Skin of body (tissue), 2 donors: Measurements from ENCODE around the gene SLC39A3. TPM values are rescaled to one million over a fixed set of nuclear protein-coding genes. Genes with fewer than 3 reads are reported as not detected.

Experiments used
- DNase-seq: peaks from one replicate; lab custom pipeline; 2025; lab: John Stamatoyannopoulos, UW
- total RNA-seq: library from RNA; depleted of rRNA; stranded (reverse); fragments of >200 nt; gene quantifications from one replicate; pipeline ENCODE4 v1.2.3, GENCODE V29; 2014

The SLC39A3 gene
- total RNA-seq, 1 donor from 2014 or later: 8.7 TPM

DNA sequence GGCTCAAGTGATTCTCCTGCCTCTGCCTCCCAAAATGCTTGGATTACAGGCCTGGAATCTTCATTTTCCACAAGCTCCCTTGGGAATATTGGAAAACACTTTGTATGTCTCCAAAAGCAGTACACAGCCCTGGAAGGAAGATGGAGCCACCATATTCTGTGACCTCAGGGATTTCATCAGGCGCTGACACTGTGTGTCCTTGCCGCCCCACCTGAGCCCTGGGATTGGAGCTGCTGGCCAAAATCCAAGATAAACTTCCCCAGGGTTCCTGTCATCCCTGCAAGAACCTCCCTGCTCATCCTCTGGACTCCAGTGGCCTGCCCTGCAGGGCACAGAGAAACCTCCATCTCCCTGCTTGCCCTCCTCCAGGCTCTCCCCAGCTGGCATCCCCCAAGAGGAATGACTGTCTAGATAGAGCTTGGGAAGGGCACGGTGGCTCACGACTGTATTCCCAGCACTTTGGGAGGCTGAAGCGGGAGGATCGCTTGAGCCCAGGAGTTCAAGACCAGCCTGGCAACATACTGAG is 36.1 kb downstream of the SLC39A3 start:
- DNase-seq: no peak

DNA sequence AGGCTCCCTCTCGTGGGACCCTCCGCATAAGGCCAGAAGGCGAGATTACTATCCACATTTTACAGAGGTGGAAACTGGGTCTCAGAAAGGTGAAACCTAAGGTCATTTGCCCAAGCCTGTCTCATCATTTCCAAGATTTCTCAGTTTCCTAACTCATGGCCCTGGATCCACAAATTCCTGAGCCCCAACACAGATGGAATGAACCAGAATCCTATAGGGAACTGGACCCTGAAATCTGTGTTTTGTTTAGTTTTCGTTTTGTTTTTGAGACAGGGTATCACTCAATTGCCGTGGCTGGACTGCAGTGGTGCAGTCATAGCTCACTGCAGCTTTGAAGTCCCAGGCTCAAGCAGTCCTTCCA is 36.8 kb downstream of the SLC39A3 start:
- no peak for DNase-seq

DNA sequence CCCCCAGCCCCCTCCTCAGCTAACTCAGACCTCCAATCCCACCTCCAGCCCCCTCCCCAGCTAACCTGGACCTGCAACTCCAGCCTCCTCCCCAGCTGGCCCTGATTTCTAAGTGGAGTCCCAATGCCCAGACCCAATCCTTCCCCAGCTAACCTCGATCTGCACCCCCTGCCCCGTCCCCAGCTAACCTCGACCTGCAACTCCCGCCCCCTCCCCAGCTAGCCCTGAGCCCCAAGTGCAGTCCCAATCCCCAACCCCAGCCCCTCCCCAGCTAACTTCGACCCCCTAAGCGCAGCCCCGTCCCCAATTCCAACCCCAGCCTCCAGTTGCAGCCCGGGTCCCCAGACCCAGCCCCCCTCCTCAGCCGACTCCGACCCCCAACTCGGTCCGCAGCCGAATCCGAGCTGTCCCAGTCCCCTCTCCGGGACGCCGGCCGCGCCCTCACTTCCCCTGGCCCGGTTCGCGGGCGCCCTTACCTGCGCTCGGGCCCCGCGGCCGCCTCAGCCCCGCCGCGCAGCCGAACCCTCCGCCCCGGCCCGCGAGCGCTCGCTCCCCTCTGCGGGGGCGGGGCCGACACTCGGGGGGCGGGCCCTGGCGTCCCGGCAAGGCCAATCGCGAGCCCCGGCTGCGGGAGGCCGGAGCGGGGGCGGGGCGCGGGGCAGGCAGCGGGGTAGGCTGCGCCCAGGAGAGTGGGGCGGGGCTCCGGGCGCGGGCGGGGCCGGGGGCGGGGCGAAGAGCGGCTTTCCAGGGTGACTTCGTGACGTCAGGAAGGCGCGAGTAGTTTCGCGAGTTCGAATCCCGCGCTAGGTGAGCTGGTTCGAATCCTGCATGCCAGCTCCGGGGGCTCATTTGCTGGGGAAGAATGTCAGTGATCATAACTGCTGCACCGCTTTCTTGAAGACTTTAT is 37.4 kb downstream of the SLC39A3 start, which contains the start of gene GNG7:
TSS of gene GNG7 (minus strand) at position 525 of the 907 bp plus-strand sequence. CDS start 182,006 bp downstream, outside the sequence.
- peak; percentile 43 for DNase-seq

DNA sequence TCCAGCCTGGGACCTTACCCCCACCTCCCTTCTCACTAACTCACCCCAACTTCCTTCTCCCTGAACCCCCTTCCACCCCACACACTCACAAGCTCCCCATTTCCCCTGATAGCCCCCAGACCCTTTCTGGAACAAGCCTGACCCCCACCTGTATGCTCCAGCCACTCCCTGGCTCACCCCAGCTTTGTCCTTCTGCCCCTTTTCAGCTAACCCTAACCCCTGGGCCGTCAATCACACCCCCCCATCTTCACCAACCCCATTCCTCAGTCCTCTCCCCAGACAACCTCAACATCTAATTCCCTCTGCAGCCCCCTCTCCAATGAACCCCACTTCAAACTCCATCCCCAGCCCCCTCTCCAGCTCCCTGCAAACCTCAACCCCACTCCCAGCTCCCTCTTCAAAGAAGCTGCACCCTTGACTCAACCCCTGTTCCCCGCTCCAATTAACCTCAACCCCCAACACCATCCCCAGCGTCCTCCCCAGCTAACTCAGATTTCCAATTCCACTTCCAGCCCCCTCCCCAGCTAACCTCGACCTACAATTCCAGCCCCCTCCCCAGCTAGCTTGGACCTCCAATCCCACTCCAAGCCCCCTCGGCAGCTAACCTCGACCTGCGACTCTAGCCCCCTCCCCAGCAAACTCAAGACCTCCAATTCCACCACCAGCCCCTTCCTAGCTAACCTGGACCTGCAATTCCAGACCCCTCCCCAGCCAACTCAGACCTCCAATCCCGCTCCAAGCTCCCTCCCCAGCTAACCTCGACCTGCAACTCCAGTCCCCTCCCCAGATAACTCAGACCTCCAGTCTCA is 38.3 kb downstream of the SLC39A3 start:
- DNase-seq: no peak

DNA sequence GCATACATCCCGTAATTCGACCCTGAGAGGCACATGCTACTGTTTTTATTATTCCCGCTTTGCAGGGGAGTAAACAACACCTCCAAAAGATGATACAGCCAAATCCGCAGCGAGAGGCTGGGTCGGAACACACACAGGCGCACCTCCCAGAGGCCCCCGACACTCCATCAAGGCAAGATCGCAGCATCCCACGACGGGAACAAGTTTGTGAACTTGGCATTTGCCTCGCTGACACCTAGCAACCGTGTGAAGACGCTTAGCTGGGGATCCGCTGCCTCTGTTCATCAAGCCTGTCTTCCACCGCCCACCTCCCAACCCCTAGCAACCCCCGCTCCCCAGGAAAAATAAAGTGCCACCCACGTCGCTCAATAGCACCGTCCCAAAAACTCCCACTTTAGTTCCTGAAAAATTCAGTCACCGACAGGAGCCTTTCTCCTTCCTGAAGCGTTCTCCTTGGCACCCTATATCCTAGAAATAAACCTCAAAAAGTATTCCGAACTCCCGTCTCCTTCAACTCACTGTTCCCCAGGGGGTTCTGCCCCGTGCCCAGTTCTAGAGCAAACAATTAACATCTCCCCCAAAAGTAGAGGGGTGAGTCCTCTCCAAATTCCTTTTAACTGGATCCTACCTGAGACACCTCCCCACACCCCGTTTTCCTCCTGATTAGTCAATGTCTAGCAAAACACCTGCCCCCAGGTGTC is 39.0 kb downstream of the SLC39A3 start:
- DNase-seq: no peak

DNA sequence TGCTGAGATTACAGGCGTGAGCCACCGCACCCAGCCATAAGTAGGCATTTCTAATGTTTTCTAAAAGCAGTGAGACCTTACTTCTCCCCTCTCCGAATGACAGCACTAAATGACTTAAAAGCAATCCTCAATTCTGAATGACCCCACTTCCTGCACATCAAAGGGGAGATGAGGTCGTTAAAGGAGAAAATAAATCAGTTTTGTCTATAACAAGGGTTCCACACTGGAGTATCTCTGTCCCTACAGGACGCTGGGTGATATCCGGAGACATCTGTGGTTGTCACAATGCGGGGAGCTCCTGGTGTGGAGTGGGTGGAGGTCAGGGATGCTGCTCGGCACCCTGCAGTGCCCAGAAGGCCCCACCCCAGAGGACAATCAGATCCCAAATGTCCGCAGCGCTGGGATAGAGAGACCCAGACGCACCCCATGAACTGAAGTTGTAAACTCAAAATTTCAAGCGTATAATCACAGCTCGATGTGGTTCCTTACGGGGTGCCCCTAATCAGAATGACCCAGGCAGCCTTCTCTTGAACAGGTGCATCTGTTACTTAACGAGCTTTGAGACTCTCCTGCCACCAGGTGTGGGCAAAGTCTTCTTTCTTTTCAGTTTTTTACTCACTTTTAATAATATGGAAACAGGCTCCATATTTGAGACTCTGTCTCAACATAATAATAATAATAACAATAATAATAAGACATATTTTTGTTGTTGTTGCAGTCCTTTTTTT is 40.2 kb downstream of the SLC39A3 start:
- no peak for DNase-seq

DNA sequence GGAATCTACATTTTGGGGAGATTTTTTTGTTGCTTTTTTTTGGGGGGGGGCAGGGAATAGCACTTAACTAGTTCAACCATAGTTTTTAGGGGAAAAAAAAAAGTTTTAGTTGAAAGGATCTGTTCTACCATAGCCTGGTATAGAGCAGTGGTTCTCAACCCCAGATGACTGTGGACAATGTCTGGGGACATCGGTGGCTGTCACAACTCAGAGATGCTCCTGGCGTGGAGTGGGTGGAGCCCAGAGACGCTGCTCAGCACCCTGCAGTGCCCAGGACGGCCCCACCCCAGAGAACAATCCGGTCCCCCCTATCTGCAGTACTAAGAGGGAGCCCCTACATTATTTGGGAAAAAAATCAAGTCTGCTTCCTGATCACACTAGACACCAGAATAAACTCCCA is 45.6 kb downstream of the SLC39A3 start:
- no peak for DNase-seq

DNA sequence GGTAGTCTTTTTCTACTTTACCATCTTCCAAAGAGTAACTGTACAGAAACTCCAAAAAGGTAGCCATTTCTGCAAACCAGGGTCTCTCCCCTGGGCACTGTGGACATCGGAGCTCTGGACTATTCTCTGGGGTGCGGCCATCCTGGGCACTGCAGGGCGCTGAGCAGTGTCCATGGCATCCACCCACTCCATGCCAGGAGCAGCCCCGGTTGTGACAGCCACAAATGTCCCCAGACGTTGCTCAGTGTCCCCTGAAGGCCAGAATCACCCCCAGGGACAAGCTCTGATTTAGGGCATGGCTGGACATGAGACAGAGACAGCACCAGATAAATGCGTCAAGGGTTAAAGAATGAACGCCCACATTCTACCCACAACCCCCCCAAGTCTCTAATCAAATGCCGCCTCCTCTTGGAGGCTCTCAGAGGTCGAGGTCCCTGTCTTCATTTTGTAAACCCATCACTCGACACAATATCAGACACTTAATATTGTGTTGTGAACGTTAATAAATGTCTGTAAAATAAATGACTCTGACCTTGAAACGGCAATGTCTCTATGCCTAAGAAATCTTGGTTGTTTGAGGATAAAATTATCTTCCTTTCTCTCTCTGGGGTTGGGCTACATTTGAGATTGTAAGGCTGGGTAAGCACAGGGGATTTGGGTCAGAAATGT is 46.2 kb downstream of the SLC39A3 start:
- no peak for DNase-seq

DNA sequence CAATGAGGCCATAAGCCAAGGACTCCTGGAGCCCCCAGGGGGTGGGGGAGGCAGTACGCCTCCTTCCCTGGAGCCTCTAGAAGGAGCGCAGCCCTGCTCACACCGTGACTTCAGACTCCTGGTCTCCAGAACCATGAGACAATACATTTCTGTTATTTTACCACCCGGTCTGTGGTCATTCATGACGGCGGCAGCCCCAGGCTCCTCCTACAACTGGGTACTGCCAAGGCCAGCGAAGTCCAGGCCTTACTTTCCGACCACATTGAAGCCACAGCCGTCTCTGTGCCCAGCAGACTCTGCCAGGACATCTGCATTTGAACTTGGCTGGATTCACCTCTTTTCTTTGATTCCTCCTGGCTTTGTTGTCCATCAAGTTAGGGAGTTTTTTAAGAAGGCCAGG is 47.9 kb downstream of the SLC39A3 start:
- DNase-seq: no peak

DNA sequence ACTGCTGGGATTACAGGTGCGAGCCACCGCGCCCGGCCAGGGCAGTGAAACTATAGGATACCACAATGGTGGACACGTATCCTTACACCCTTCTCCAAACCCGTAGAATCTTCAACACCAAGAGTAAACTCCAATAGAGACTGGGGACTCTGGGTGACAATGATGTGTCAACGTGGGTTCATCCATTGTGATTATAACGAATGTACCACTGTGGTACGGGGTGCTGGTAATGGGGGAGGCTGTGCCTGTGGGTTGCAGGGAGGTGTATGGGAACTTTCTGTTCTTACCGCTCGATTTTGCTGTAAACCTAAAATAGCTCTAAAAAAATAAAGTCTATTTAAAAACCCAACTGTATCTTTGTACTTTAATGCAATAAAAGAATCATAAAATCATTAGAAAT is 49.0 kb downstream of the SLC39A3 start:
- no peak for DNase-seq

DNA sequence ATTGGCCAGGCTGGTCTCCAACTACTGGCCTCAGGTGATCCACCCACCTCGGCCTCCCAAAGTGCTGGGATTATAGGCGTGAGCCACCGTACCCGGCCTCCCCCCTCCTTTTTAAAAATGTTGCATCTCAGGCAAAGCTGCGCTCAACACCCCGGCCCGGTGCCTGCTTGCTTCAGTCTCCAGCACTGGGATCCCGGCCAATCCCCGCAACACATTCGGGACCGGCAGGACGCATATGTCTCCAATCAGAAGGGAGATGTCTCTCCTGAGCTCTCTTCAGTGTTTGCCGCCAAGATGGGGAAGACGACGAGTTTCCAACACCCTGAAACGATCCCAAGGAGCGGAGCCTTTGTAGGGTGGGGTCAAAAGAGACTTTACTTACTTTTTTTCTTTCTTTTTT is 53.5 kb downstream of the SLC39A3 start:
- DNase-seq: no peak

DNA sequence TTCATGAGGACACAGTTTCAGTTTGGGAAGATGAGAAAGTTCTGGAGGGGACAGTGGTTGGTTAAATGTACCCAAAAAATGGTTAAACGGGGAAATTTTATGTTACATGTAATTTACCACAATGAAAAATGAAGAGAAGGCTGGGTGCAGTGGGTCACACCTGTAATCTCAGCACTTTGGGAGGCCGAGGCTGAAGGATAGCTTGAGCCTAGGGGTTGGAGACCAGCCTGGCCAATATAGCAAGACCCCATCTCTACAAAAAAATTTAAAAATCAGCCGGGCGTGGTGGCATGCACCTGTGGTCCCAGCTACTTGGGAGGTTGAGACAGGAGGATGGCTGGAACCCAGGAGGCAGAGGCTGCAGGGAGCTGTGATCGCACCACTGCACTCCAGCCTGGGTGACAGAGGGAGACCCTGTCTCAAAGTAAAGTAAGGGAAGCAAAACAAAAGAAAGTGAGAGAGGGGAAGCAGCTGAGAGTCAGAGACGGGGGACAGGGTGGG is 54.6 kb downstream of the SLC39A3 start:
- no peak for DNase-seq

DNA sequence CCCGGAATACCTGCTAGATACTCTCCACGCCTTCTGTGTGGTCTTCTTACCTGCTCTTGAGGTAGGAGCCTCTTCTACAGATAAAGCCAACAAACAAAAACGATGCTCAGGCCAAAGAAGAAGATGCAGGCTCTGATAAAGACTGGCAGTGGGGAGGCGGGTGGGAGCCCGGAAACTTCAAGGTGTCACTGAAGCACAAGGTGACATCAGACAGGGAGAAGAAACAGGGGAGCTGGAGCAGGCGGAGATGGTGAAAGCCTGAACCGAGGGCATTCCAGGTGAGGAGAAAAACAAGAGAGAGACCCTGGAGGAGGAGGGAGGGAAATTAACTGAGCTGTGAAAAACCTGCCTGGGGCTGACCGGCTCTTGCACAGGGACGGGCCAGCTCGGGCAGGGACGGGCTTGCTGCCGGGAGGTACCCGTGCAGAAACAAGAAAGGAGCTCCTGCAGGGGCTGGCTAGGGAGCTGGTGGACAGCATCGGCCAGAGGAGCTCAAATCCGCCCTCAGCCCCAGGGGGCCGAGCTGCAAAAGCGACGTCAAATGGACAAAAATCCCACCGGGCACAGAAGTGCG is 56.3 kb downstream of the SLC39A3 start:
- DNase-seq: no peak

Other genes starting within 250 kb of the SLC39A3 start
- 2.4 TPM for gene GNG7, start 37.3 kb downstream of the SLC39A3 start, total RNA-seq
- gene DIRAS1, start 18.6 kb downstream of the SLC39A3 start, total RNA-seq: 2.9 TPM
- gene SGTA, start 43.3 kb upstream of the SLC39A3 start, total RNA-seq: 18.7 TPM
- gene THOP1, start 45.5 kb upstream of the SLC39A3 start, total RNA-seq: 38.9 TPM
- gene ZNF554, start 79.9 kb upstream of the SLC39A3 start, total RNA-seq: 5.8 TPM
- gene ZNF555, start 101.5 kb upstream of the SLC39A3 start, total RNA-seq: 8.4 TPM
- 4.6 TPM for gene ZNF556, start 127.3 kb upstream of the SLC39A3 start, total RNA-seq
- 9.1 TPM for gene ZNF57, start 160.9 kb upstream of the SLC39A3 start, total RNA-seq
- 5.0 TPM for gene ZNF77, start 205.0 kb upstream of the SLC39A3 start, total RNA-seq
- gene TLE6, start 237.5 kb upstream of the SLC39A3 start, total RNA-seq: 0.79 TPM